Heart left ventricle (tissue), 16 donors: ENCODE data around the gene ABCG5. TPM values are rescaled to one million over a fixed set of nuclear protein-coding genes. Genes with fewer than 3 reads are reported as not detected.
A peak's percentile ranks its signal among the peaks of the same experiment; 100 is the strongest.

Experiments
- ATAC-seq, 4 donors: fragments of 200-7000 bp; cut with Tn5 transposase; one replicate each; pipeline ENCODE4 v1.9.1; 2020 to 2022; ENCODE audit warnings: moderate library complexity in 4 of 4, mild to moderate bottlenecking in 3 of 4, moderate number of reproducible peaks in 1 of 4
- DNase-seq, 5 donors: peaks; one replicate each; pipeline ENCODE4 v3.0.0-alpha.2; 2020
- H3K27ac ChIP-seq, 12 donors: fragments of 200-600 bp; sonication (generic) in 4 of 12; one replicate each; pipeline versions ENCODE4 v1.5.0 to v1.8.0; 2016 to 2022; ENCODE audit warnings: mild to moderate bottlenecking in 2 of 12
- H3K27me3 ChIP-seq, 9 donors: fragments of 200-600 bp; sonication (generic) in 2 of 9; one replicate each; pipeline versions ENCODE4 v1.5.1 to v1.8.0; 2016 to 2022; ENCODE audit warnings: mild to moderate bottlenecking in 3 of 9
- H3K36me3 ChIP-seq, 9 donors: fragments of 200-600 bp; sonication (generic) in 2 of 9; one replicate each; pipeline versions ENCODE4 v1.5.0 to v1.8.0; 2018 to 2022; ENCODE audit warnings: mild to moderate bottlenecking in 2 of 9
- H3K4me1 ChIP-seq, 12 donors: fragments of 200-600 bp; sonication (generic) in 4 of 12; one replicate each; pipeline versions ENCODE4 v1.5.0 to v1.8.0; 2016 to 2022; ENCODE audit warnings: mild to moderate bottlenecking in 3 of 12
- H3K4me3 ChIP-seq, 12 donors: fragments of 200-600 bp; sonication (generic) in 4 of 12; one replicate each; pipeline versions ENCODE4 v1.5.0 to v1.8.0; 2017 to 2022; ENCODE audit warnings: mild to moderate bottlenecking in 9 of 12, moderate library complexity in 4 of 12
- H3K9me3 ChIP-seq, 12 donors: fragments of 200-600 bp; sonication (generic) in 4 of 12; one replicate each; pipeline versions ENCODE4 v1.5.0 to v1.8.0; 2016 to 2022; ENCODE audit warnings: mild to moderate bottlenecking in 1 of 12
- POLR2A ChIP-seq, 2 donors: fragments of 450-650 bp; IDR thresholded peaks; one replicate each; pipeline ENCODE4 v1.6.1; 2017; ENCODE audit warnings: antibody characterized with exemption in 2 of 2, mild to moderate bottlenecking in 2 of 2, moderate library complexity in 2 of 2
- WGBS, 4 donors: extraction: QIAGEN DNeasy Blood & Tissue Kit in 2 of 4; methylation state at CpG; one replicate each; pipeline versions ENCODE4 v1.1.5 to v1.1.7; 2013 to 2018; 5-methylcytosine and 5-hydroxymethylcytosine counted together
- intact Hi-C, 10 donors: fragments of 100-400 bp; cut with DNase I; formaldehyde crosslinking; loops; one replicate each; pipeline versions ENCODE4 v1.11.1 to v1.14.2; 2022
- polyA plus RNA-seq, 2 donors: library from polyadenylated mRNA; stranded (reverse); fragments of 200-250 nt; gene quantifications; one replicate each; pipeline ENCODE4 v1.2.3, GENCODE V29; 2013
- total RNA-seq, 9 donors: library from RNA; depleted of rRNA in 2 of 9; stranded (reverse); fragments of >200 nt in 2 of 9; fragmentation: NEBNext Ultra II Directional in 3 of 9; extraction: Animal tissue kit (Norgen Biotek cat#: 25700) in 3 of 9; gene quantifications; one replicate each; pipeline versions ENCODE4 v1.1.0 to v1.2.4, GENCODE V29; 2016 to 2023
- TF ChIP-seq, protein P1 (sequence below), 12 donors: fragments of 200-600 bp; sonication (generic) in 4 of 12; IDR thresholded peaks; one replicate each; pipeline versions ENCODE4 v1.5.0 to v1.8.0; 2018 to 2022; ENCODE audit warnings: antibody characterized with exemption in 12 of 12, mild to moderate bottlenecking in 5 of 12
- donor health status: ischemic (EF 13 %, LVEDD 7.1; RV severe dilation, severe dysfunction).
- donor health status: healthy with polysubstance abuse.
- donor health status: DM: no; HTN: yes; CAD: no.
- donor health status: DM: no; HTN: no; CAD: no.
- donor health status: ischemic (EF 25% LVEDD 6.9; RV normal size, moderate dysfunction).
- donor health status: ischemic (EF 25% LVEDD 5.7; RV mildly dilated, moderate dysfunction).
- donor health status: healthy.
- donor health status: DM: yes; HTN: yes; CAD: no.
- donor health status: ischemic (EF 35%, LVEDD 5.7; RV mildly dilated, moderate dysfunction).
- donor health status: nonischemic (EF 11% LVEDD 7.7; RV severe dilation, severe dysfunction).
- donor health status: DM: yes; HTN: yes; CAD: no.
- donor health status: PGD.
- donor health status: ischemic (EF 29% LVEDD 5.4; RV normal size, mild dysfunction).
- donor health status: nonischemic (EF 23%, LVEDD 6.1; RV moderate dilation, normal function).

Gene ABCG5
- total and polyA plus RNA-seq, 11 donors, result not detected

DNA sequence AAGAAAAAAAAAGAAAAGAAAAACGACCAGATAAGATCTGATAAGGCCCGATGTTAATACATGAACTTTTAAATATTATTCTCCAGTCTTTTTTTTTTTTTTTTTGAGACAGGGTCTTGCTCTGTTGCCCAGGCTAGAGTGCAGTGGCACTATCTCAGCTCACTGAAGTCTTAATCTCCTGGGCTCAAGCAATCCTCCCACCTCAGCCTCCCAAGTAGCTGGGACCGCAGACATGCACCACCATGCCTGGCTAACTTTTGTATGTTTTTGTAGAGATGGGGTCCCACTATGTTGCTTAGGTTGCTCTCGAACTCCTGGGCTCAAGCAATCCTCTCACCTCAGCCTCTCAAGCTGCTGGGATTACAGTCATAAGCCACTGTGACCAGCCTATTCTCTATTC is 1.6 kb downstream of the ABCG5 start:
- TF ChIP-seq, protein P1, sequence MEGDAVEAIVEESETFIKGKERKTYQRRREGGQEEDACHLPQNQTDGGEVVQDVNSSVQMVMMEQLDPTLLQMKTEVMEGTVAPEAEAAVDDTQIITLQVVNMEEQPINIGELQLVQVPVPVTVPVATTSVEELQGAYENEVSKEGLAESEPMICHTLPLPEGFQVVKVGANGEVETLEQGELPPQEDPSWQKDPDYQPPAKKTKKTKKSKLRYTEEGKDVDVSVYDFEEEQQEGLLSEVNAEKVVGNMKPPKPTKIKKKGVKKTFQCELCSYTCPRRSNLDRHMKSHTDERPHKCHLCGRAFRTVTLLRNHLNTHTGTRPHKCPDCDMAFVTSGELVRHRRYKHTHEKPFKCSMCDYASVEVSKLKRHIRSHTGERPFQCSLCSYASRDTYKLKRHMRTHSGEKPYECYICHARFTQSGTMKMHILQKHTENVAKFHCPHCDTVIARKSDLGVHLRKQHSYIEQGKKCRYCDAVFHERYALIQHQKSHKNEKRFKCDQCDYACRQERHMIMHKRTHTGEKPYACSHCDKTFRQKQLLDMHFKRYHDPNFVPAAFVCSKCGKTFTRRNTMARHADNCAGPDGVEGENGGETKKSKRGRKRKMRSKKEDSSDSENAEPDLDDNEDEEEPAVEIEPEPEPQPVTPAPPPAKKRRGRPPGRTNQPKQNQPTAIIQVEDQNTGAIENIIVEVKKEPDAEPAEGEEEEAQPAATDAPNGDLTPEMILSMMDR (IDR thresholded peaks at IDR 0.05), result no peak
- no peak for TF ChIP-seq POLR2A (IDR thresholded peaks at IDR 0.05)
- H3K4me3 ChIP-seq, result no peak overlapping the region
- DNase-seq, result no peak
- 72 to 81% (median 79%) methylated on average over 4 of the region's 4 CpGs for WGBS, 4 donors
- ATAC-seq, result no peak
- peaks cover 0 to 16% (median 2%) of the 10 kb centered on the region in 9 donors for H3K27me3 ChIP-seq
- intact Hi-C loops, result no loop called here
- H3K27ac ChIP-seq, result no peak overlapping the region
- H3K36me3 ChIP-seq, result no peaks in the 10 kb centered on the region
- H3K4me1 ChIP-seq, result peaks cover 0 to under 1% (median 0%) of the 10 kb centered on the region in 12 donors
- no peaks in the 10 kb centered on the region for H3K9me3 ChIP-seq

DNA sequence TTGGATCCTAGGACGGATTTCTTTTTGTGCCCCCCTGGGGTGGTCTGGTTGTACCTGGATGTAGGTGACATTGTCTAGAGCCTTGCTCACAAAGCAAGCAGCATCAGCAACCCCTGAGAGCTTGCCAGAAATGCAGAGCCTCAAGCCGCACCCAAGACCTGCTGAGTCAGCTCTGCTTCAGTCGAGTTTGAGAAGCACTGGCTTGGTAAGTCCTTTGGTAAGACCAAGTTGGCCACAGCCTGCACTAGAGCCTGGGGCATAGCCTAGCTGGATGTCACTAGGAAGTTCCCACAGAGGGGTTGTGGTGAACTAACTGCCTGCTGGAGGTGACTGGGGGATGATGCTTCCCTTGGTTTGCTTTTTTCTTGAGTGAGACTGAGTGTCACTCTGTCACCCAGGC is 6.2 kb downstream of the ABCG5 start:
- no peak overlapping the region for H3K27ac ChIP-seq
- no peaks in the 10 kb centered on the region for H3K9me3 ChIP-seq
- DNase-seq (no peak), ATAC-seq (no peak)
- H3K36me3 ChIP-seq, result no peaks in the 10 kb centered on the region
- 57 to 84% (median 72%) methylated on average over 1 to 3 of the region's 3 CpGs for WGBS, 4 donors
- intact Hi-C loops, result no loop called here
- peaks cover 0 to 8% (median 0%) of the 10 kb centered on the region in 12 donors for H3K4me1 ChIP-seq
- no peak overlapping the region for H3K4me3 ChIP-seq
- H3K27me3 ChIP-seq, result peaks cover 0 to 32% (median 12%) of the 10 kb centered on the region in 9 donors
- TF ChIP-seq, protein P1 (IDR thresholded peaks at IDR 0.05), result no peak
- no peak for TF ChIP-seq POLR2A (IDR thresholded peaks at IDR 0.05)

DNA sequence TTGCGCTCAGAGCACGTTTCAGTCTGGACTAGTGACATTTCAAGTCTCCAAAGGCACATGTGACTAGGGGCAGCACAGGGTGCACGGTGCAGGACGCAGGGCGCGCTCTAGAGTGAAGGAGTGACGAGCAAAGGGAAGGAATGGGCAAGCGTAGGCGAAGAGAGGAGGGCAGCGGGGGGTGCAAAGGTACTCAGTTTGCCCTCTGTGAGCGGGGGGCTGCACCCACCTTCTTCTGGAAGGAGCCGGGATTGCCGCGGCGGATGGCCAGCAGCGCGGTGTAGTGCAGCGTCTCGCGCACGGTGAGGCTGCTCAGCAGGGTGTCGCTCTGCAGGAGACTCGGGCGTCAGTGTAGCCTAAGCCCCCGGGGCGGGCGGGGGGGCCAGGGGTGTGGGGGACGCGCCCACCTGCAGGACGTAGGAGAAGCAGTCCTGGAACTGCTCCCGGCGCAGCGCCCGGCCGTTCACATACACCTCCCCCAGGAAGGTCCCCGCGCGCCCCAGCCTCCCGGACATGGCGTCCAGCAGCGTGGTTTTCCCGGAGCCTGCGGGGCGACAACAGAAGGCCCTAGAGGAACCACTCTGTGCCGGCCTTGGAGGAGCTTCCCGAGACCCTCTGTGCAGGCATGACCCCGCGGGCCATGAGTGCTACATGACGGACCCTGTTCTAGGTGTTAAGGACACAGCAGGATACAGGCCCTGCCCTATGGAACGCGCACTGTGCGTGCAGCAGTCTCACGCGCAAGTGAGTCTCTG is 6.9 kb downstream of the ABCG5 start:
- peaks cover 0 to 8% (median 0%) of the 10 kb centered on the region in 12 donors for H3K4me1 ChIP-seq
- H3K4me3 ChIP-seq, result peak overlapping the region in 10 of 12 donors; percentile 7 to 38 (median 29)
- 7 to 13% (median 9%) methylated on average over 31 to 54 of the region's 54 CpGs for WGBS, 4 donors
- intact Hi-C loops, result no loop called here
- H3K27me3 ChIP-seq, result peaks cover 0 to 32% (median 12%) of the 10 kb centered on the region in 9 donors
- H3K27ac ChIP-seq, result no peak overlapping the region
- no peak for DNase-seq
- TF ChIP-seq, protein P1 (IDR thresholded peaks at IDR 0.05), result no peak
- H3K36me3 ChIP-seq, result no peaks in the 10 kb centered on the region
- ATAC-seq, result peak in 2 of 4 donors; percentile 32 to 66
- no peaks in the 10 kb centered on the region for H3K9me3 ChIP-seq

DNA sequence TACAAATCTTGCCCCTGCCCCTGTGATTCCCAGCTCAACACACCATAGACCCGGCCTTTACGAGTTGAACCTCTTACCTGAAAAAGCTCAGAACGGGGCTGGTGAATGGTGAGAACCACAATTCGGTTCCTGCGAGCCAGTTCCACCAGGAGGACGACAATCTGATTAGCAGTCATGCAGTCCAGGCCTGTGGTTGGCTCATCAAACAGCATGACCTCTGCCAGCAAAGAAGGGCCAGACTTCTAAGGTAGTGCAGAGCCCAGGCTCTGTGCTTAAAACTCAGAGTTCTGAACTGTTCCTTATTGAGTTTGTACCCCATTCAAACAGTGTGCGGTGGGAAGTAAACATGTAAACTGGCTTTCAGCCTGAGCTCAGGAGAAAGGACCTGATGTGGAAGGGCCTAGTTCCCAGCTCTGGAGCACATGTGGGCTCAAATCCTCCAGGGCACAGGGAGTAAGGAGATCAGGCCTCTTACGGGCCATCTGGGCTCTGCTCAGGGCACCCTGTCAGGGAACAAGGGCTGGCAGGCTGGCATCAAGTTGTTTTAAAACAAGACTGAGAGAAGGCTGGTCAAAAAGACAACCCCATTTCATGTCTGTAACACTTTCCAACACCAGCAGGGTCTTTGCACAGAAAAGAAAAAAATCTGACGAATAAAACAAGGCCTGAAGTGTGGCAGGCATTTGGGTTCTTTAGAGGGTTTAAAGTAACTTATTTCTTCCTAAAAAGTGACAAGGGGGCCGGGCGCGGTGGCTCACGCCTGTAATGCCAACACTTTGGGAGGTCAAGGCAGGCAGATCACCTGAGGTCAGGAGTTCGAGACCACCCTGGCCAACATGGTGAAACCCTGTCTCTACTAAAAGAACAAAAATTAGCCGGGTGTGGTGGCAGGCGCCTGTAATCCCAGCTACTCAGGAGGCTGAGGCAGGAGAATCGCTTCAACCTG is 12.1 kb downstream of the ABCG5 start:
- ATAC-seq (no peak), DNase-seq (no peak)
- no peaks in the 10 kb centered on the region for H3K36me3 ChIP-seq
- TF ChIP-seq POLR2A (IDR thresholded peaks at IDR 0.05), result no peak
- peaks cover 0 to 28% (median 6%) of the 10 kb centered on the region in 9 donors for H3K27me3 ChIP-seq
- H3K4me1 ChIP-seq, result peaks cover 0 to 3% (median 0%) of the 10 kb centered on the region in 12 donors
- H3K4me3 ChIP-seq, result no peak overlapping the region
- intact Hi-C loops, result no loop called here
- no peak overlapping the region for H3K27ac ChIP-seq
- H3K9me3 ChIP-seq, result no peaks in the 10 kb centered on the region
- WGBS, 4 donors, result 93 to 95% (median 94%) methylated on average over 17 of the region's 17 CpGs
